ENCODE results near the gene SLC15A1. TPM values are rescaled to one million over a fixed set of nuclear protein-coding genes. Genes with fewer than 3 reads are reported as not detected.

The SLC15A1 gene
- total and polyA plus RNA-seq, 10 donors = 0.03 TPM; not detected in 8

GRCh38 chr13:98738993-98739392 is 13.5 kb downstream of the SLC15A1 start:
- no peak for DNase-seq
- Histone ChIP-seq H3K27ac (no peak overlapping the region), H3K9me3 (peaks cover 0 to 27% (median 20%) of the 10 kb centered on the region in 8 donors), H3K4me3 (no peak overlapping the region), H3K27me3 (replicated peaks in 1 of 7) (no peaks in the 10 kb centered on the region), H3K36me3 (no peaks in the 10 kb centered on the region), H3K4me1 (no peaks in the 10 kb centered on the region)
- intact Hi-C loops (cut with DNase I; ENCODE audit: low total_unique reads) = no loop called here
- TF ChIP-seq CTCF (IDR thresholded peaks at IDR 0.05 in 8 of 11, conservative IDR thresholded peaks at IDR 0.05 in 3 of 11) (no peak), POLR2A (IDR thresholded peaks at IDR 0.05) (no peak), POLR2AphosphoS5 (IDR thresholded peaks at IDR 0.05) (no peak)
- WGBS, 5 donors = 90 to 100% (median 94%) methylated on average over 1 of the region's 1 CpG

DNA sequence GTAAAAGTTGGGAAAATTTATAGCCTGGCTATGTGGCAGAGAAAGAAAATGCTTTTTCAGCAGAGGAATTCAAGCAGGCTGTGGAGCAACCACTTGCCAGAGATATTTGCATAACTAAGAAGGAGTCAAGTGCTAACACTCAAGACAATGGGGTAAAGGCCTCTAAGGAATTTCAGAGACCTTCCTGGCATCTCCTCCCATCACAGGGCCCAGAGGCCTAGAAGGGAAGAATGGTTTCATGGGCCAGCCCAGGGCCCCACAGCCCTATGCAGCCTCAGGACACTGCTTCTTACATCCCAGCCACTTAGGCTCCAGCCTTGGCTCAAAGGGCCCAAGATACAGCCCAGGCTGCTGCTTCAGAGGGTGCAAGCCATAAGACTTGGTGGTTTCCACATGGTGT is 14.3 kb downstream of the SLC15A1 start:
- DNase-seq = no peak
- intact Hi-C loops (cut with DNase I; ENCODE audit: low total_unique reads) = no loop called here

GRCh38 chr13:98731925-98732324 is 20.5 kb downstream of the SLC15A1 start:
- Histone ChIP-seq H3K9me3 (peaks cover 0 to 6% (median 0%) of the 10 kb centered on the region in 8 donors), H3K4me3 (no peak overlapping the region), H3K4me1 (no peaks in the 10 kb centered on the region), H3K27me3 (replicated peaks in 1 of 7) (no peaks in the 10 kb centered on the region), H3K36me3 (no peaks in the 10 kb centered on the region), H3K27ac (no peak overlapping the region)
- intact Hi-C loops (cut with DNase I; ENCODE audit: low total_unique reads) = no loop called here
- TF ChIP-seq POLR2A (IDR thresholded peaks at IDR 0.05) (no peak), CTCF (IDR thresholded peaks at IDR 0.05 in 8 of 11, conservative IDR thresholded peaks at IDR 0.05 in 3 of 11) (no peak), POLR2AphosphoS5 (IDR thresholded peaks at IDR 0.05) (no peak)
- 75 to 92% (median 78%) methylated on average over 3 of the region's 3 CpGs for WGBS, 5 donors
- DNase-seq = no peak

More for the DNA sequence above, 14.3 kb downstream of the SLC15A1 start:
- H3K27me3 ChIP-seq (replicated peaks in 1 of 7) = no peaks in the 10 kb centered on the region
- TF ChIP-seq CTCF (IDR thresholded peaks at IDR 0.05 in 8 of 11, conservative IDR thresholded peaks at IDR 0.05 in 3 of 11) = no peak
- TF ChIP-seq POLR2A (IDR thresholded peaks at IDR 0.05) = no peak
- TF ChIP-seq POLR2AphosphoS5 (IDR thresholded peaks at IDR 0.05) = no peak
- H3K27ac ChIP-seq = no peak overlapping the region
- H3K9me3 ChIP-seq = peaks cover 0 to 27% (median 20%) of the 10 kb centered on the region in 8 donors
- no peaks in the 10 kb centered on the region for H3K4me1 ChIP-seq
- no peaks in the 10 kb centered on the region for H3K36me3 ChIP-seq
- H3K4me3 ChIP-seq = no peak overlapping the region

DNA sequence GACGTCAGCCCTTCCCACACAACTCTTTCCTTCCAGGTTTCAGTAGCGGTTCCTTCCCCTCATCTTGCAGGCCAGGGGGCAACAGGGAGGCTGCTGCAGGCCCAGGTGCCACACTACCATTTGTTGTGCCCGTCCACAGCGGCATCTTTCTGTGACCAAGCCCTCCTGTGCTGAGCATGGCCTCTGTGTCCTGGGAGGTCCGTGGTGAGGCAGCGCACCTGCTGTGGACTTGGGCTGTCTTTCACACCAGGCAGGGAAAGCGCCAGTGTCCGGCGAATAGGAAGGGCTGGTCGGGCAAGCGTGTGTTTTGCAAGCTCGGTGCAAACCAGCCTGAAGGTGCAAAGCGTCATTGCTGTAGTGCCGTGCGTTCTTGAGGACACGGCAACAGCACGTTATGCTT is 21.4 kb downstream of the SLC15A1 start:
- Histone ChIP-seq H3K36me3 (no peaks in the 10 kb centered on the region), H3K9me3 (peaks cover 0 to under 1% (median 0%) of the 10 kb centered on the region in 8 donors), H3K27ac (no peak overlapping the region), H3K27me3 (replicated peaks in 1 of 7) (no peaks in the 10 kb centered on the region), H3K4me1 (no peaks in the 10 kb centered on the region), H3K4me3 (no peak overlapping the region)
- DNase-seq = no peak
- 90 to 95% (median 93%) methylated on average over 16 to 17 of the region's 17 CpGs for WGBS, 5 donors
- intact Hi-C loops (cut with DNase I; ENCODE audit: low total_unique reads) = no loop called here
- TF ChIP-seq POLR2AphosphoS5 (IDR thresholded peaks at IDR 0.05) = no peak
- no peak for TF ChIP-seq CTCF (IDR thresholded peaks at IDR 0.05 in 8 of 11, conservative IDR thresholded peaks at IDR 0.05 in 3 of 11)
- TF ChIP-seq POLR2A (IDR thresholded peaks at IDR 0.05) = no peak
